GM23338 (cell line): ENCODE results near the gene STK38.

ENCODE experiments used
- CREB1 ChIP-seq: fragments of 250-450 bp; sonication (Bioruptor Pico); IDR thresholded peaks from 2 replicates; pipeline ENCODE4 v1.5.0; 2020; ENCODE audit warnings: low read depth, mild to moderate bottlenecking, moderate library complexity
- JUNB ChIP-seq: IDR thresholded peaks from one replicate; pipeline ENCODE4 v1.6.1; 2016; ENCODE audit warnings: antibody characterized with exemption; ENCODE audit not compliant: unreplicated experiment
- POLR2AphosphoS5 ChIP-seq: IDR thresholded peaks from 2 replicates; pipeline ENCODE4 v1.6.1; 2016; ENCODE audit warnings: antibody characterized with exemption, low read depth
- REST ChIP-seq: IDR thresholded peaks from one replicate; pipeline ENCODE4 v1.6.1; 2018; ENCODE audit warnings: antibody characterized with exemption; ENCODE audit not compliant: unreplicated experiment
- STAT1 ChIP-seq: IDR thresholded peaks from one replicate; pipeline ENCODE4 v1.6.1; 2016; ENCODE audit warnings: antibody characterized with exemption; ENCODE audit not compliant: unreplicated experiment
- TF ChIP-seq, protein P1 (sequence below), 2 experiments: fragments of 200-600 bp in 1 of 2; sonication (generic) in 1 of 2; conservative IDR thresholded peaks; 2 replicates each; pipeline versions ENCODE4 v1.5.1 to v1.6.1; 2016 to 2017; ENCODE audit warnings: antibody characterized with exemption in 2 of 2, low read depth in 2 of 2, mild to moderate bottlenecking in 2 of 2, moderate library complexity in 1 of 2

GRCh38 chr6:36563928-36564284, 16.6 kb upstream of the STK38 start:
- TF ChIP-seq, protein P1, sequence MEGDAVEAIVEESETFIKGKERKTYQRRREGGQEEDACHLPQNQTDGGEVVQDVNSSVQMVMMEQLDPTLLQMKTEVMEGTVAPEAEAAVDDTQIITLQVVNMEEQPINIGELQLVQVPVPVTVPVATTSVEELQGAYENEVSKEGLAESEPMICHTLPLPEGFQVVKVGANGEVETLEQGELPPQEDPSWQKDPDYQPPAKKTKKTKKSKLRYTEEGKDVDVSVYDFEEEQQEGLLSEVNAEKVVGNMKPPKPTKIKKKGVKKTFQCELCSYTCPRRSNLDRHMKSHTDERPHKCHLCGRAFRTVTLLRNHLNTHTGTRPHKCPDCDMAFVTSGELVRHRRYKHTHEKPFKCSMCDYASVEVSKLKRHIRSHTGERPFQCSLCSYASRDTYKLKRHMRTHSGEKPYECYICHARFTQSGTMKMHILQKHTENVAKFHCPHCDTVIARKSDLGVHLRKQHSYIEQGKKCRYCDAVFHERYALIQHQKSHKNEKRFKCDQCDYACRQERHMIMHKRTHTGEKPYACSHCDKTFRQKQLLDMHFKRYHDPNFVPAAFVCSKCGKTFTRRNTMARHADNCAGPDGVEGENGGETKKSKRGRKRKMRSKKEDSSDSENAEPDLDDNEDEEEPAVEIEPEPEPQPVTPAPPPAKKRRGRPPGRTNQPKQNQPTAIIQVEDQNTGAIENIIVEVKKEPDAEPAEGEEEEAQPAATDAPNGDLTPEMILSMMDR (conservative IDR thresholded peaks at IDR 0.05; ENCODE audit: low read depth in 2 of 2), result no peak
- TF ChIP-seq STAT1, result no peak
- TF ChIP-seq POLR2AphosphoS5, result no peak
- no peak for TF ChIP-seq REST
- no peak for TF ChIP-seq JUNB
- no peak for TF ChIP-seq CREB1
